ENCODE measurements around the gene CLMN. TPM values are rescaled to one million over a fixed set of nuclear protein-coding genes. Genes with fewer than 3 reads are reported as not detected.
A peak's percentile ranks its signal among the peaks of the same experiment; 100 is the strongest.

The CLMN gene
- total RNA-seq, 2 donors from 2014 or later = 105 to 131 TPM

DNA sequence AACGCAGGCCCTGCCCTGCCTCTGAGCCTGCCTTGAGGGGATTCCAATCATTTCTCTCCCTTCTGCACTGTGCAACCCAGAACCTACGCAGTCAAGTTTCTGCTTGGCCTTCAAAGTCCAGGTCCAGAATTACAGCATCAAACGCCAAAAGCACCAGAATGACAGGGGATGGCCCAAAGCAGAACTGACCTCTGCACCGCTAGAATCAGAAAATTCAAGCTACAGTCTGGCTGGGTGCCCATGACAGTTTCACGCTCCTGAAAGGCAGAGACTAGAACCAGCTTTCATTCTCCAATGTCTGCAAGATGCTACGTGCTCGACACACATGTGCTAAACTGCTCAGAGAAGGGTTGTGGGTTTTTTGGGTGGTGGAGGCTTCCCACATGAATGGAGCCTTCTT, 4.1 kb downstream of the CLMN start:
- no peak overlapping the region for H3K9ac ChIP-seq (ENCODE audit: low read depth in 2 of 2, low read length in 2 of 2)
- no peaks in the 10 kb centered on the region for H3K27me3 ChIP-seq
- H3K4me3 ChIP-seq = no peak overlapping the region
- TF ChIP-seq, protein P1, sequence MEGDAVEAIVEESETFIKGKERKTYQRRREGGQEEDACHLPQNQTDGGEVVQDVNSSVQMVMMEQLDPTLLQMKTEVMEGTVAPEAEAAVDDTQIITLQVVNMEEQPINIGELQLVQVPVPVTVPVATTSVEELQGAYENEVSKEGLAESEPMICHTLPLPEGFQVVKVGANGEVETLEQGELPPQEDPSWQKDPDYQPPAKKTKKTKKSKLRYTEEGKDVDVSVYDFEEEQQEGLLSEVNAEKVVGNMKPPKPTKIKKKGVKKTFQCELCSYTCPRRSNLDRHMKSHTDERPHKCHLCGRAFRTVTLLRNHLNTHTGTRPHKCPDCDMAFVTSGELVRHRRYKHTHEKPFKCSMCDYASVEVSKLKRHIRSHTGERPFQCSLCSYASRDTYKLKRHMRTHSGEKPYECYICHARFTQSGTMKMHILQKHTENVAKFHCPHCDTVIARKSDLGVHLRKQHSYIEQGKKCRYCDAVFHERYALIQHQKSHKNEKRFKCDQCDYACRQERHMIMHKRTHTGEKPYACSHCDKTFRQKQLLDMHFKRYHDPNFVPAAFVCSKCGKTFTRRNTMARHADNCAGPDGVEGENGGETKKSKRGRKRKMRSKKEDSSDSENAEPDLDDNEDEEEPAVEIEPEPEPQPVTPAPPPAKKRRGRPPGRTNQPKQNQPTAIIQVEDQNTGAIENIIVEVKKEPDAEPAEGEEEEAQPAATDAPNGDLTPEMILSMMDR (IDR thresholded peaks at IDR 0.05) = no peak
- H3K4me1 ChIP-seq = peaks cover 14% of the 10 kb centered on the region
- no peaks in the 10 kb centered on the region for H3K36me3 ChIP-seq
- H3K9me3 ChIP-seq = no peaks in the 10 kb centered on the region
- H3K27ac ChIP-seq = no peak overlapping the region
- intact Hi-C loops (cut with DNase I) = no loop called here
- DNase-seq = no peak

DNA sequence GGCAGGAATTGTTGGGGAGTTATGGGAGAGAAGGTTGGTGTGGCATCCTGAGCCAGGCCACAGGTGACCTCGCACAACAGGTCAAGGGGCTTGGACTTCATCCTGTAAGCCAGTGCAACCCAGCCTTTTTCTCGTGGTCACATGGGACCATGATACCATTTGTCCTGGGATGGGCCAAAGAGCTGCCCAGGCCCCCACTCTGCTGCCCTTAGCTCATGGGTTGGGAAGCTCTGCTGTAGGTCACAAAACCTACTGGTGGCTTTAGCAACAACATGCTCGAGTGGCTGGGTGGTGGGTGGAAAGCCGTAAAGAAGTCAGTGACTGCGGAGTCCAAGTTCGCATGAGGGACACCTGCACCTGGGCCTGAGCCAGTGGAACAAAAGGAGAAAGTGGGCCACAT, 4.6 kb downstream of the CLMN start:
- no peak for DNase-seq
- TF ChIP-seq, protein P1 (IDR thresholded peaks at IDR 0.05) = no peak
- H3K27me3 ChIP-seq = no peaks in the 10 kb centered on the region
- no peaks in the 10 kb centered on the region for H3K36me3 ChIP-seq
- H3K4me3 ChIP-seq = no peak overlapping the region
- H3K4me1 ChIP-seq = peaks cover 14% of the 10 kb centered on the region
- no peaks in the 10 kb centered on the region for H3K9me3 ChIP-seq
- peak overlapping the region in 1 of 2 donors; percentile 77 for H3K9ac ChIP-seq (ENCODE audit: low read depth in 2 of 2, low read length in 2 of 2)
- intact Hi-C loops (cut with DNase I) = no loop called here
- H3K27ac ChIP-seq = peak overlapping the region; percentile 14

DNA sequence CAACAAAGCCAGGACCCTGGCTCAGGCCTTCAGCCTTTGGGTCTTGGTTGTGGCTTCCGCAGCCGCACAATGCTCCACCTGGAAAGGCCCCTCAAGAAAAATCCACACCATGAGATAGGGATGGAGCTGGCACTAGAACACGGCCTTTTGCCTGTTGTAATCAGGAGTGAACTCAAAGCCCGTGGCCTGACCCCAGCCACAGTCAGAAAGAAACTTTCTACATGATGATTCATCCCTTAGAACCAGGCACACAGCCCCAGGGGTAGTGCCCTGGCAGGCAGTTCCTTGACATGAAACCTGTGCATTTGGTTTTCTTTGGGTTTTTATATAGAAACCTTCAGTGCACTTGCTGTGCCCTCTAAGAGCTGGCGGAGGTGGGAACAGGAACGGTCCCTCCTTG, 5.1 kb downstream of the CLMN start:
- intact Hi-C loops (cut with DNase I) = no loop called here
- Histone ChIP-seq H3K4me1 (peaks cover 14% of the 10 kb centered on the region), H3K4me3 (no peak overlapping the region), H3K36me3 (no peaks in the 10 kb centered on the region), H3K27me3 (no peaks in the 10 kb centered on the region), H3K9ac (ENCODE audit: low read depth in 2 of 2, low read length in 2 of 2) (peak overlapping the region in 1 of 2 donors; percentile 77), H3K27ac (peak overlapping the region; percentile 14), H3K9me3 (no peaks in the 10 kb centered on the region)
- DNase-seq = no peak
- TF ChIP-seq, protein P1 (IDR thresholded peaks at IDR 0.05) = no peak

DNA sequence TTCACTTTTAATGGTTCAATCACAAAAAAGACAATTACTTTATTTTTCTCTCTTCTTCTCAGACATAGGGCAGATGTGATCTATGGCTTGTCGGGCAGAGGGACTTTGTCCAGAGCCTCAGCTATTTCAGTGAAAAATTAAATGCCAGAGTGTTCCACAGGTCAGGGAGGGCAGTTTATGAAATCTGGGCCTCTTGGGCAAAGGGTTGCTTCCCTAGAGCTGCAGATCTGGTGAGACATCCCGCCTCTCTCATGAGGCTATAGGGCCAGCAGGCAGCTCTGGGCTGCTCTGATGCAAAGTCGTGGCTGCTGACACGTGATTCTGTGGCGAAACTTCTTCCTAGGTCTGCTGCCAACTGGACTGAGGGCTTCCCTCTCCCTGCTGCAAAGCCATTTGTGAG, 6.0 kb downstream of the CLMN start:
- Histone ChIP-seq H3K4me3 (no peak overlapping the region), H3K9me3 (no peaks in the 10 kb centered on the region), H3K36me3 (no peaks in the 10 kb centered on the region), H3K9ac (ENCODE audit: low read depth in 2 of 2, low read length in 2 of 2) (peak overlapping the region in 1 of 2 donors; percentile 77), H3K27me3 (no peaks in the 10 kb centered on the region), H3K27ac (peak overlapping the region; percentile 14), H3K4me1 (peaks cover 14% of the 10 kb centered on the region)
- intact Hi-C loops (cut with DNase I) = no loop called here
- TF ChIP-seq, protein P1 (IDR thresholded peaks at IDR 0.05) = no peak
- peak; percentile 82 for DNase-seq

DNA sequence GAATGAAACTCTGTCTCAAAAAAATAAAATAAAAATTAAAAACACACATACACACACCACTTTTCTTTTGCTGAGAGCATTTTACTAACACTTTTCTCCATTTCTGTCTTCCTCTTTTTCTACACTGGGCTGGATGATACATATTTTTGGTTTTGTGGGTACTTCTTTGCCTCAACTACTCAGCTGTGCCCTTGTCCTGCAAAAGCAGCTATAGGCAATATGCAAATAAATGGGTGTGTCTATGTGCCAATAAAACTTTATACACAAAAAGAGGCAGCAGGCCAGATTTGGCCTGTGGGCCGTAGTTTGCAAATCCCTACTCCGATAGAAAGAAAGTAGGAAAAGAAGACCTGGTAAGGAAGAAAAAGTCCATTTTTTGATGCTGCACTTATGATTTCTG, 6.5 kb downstream of the CLMN start:
- H3K9ac ChIP-seq (ENCODE audit: low read depth in 2 of 2, low read length in 2 of 2) = no peak overlapping the region
- no peaks in the 10 kb centered on the region for H3K36me3 ChIP-seq
- peak overlapping the region; percentile 14 for H3K27ac ChIP-seq
- H3K4me3 ChIP-seq = no peak overlapping the region
- H3K9me3 ChIP-seq = no peaks in the 10 kb centered on the region
- peaks cover 14% of the 10 kb centered on the region for H3K4me1 ChIP-seq
- H3K27me3 ChIP-seq = no peaks in the 10 kb centered on the region
- no peak for DNase-seq
- TF ChIP-seq, protein P1 (IDR thresholded peaks at IDR 0.05) = no peak
- intact Hi-C loops (cut with DNase I) = no loop called here

DNA sequence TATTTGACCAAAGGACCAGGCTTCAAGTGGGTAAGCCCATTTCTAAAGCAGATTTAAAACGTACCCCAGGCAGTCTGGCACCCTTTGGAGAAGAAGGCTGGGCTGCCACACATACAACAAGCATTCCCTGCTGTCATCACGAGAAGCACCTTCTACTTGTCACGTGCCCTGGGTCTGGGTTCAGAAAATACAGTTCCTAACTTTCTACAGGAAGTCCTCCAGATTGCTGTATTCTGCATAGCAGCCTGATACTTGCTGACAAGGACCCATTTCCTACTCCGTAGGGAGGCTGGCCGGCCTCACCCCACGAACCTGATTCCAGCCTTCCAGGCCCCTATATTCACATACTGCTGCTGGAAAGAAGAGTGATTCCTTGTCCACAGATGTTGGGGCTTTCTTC, 7.4 kb downstream of the CLMN start:
- Histone ChIP-seq H3K27me3 (no peaks in the 10 kb centered on the region), H3K4me1 (peaks cover 14% of the 10 kb centered on the region), H3K4me3 (no peak overlapping the region), H3K27ac (no peak overlapping the region), H3K36me3 (no peaks in the 10 kb centered on the region), H3K9me3 (no peaks in the 10 kb centered on the region), H3K9ac (ENCODE audit: low read depth in 2 of 2, low read length in 2 of 2) (no peak overlapping the region)
- TF ChIP-seq, protein P1 (IDR thresholded peaks at IDR 0.05) = no peak
- intact Hi-C loops (cut with DNase I) = no loop called here
- DNase-seq = no peak
